Glutamatergic neuron (in vitro differentiated cells): Measurements from ENCODE around the gene MXRA8. TPM values are rescaled to one million over a fixed set of nuclear protein-coding genes. Genes with fewer than 3 reads are reported as not detected.

ENCODE experiments used
- DNase-seq: peaks from one replicate; pipeline ENCODE4 v3.0.0; 2022
- H3K27ac Mint-ChIP-seq: one replicate; pipeline ENCODE4 v1.8.0; 2020; ENCODE audit warnings: mild to moderate bottlenecking, mixed read lengths, inconsistent platforms; ENCODE audit not compliant: unreplicated experiment
- H3K27me3 Mint-ChIP-seq: one replicate; pipeline ENCODE4 v1.8.0; 2020; ENCODE audit warnings: mild to moderate bottlenecking, moderate library complexity, mixed read lengths, inconsistent platforms; ENCODE audit not compliant: unreplicated experiment
- H3K36me3 Mint-ChIP-seq: one replicate; pipeline ENCODE4 v1.8.0; 2020; ENCODE audit warnings: mild to moderate bottlenecking, mixed read lengths, inconsistent platforms; ENCODE audit not compliant: unreplicated experiment
- H3K4me1 Mint-ChIP-seq: one replicate; pipeline ENCODE4 v1.8.0; 2020; ENCODE audit warnings: mild to moderate bottlenecking, low read depth, mixed read lengths, inconsistent platforms; ENCODE audit not compliant: unreplicated experiment
- H3K4me3 Mint-ChIP-seq: one replicate; pipeline ENCODE4 v1.8.0; 2020; ENCODE audit warnings: mild to moderate bottlenecking, mixed read lengths, inconsistent platforms; ENCODE audit not compliant: unreplicated experiment
- H3K9me3 Mint-ChIP-seq: one replicate; pipeline ENCODE4 v1.8.0; 2020; ENCODE audit warnings: mild to moderate bottlenecking, moderate library complexity, mixed read lengths, inconsistent platforms; ENCODE audit not compliant: unreplicated experiment
- total RNA-seq: library from RNA; stranded (reverse); fragmentation: NEBNext Ultra II Directional; extraction: Animal tissue kit (Norgen Biotek cat#: 25700); gene quantifications from one replicate; pipeline ENCODE4 v1.2.1, GENCODE V29; 2021; ENCODE audit not compliant: unreplicated experiment
- TF ChIP-seq, protein P1 (sequence below): fragments of 200-600 bp; sonication (generic); IDR thresholded peaks from one replicate; pipeline ENCODE4 v1.5.0; 2021; ENCODE audit not compliant: partially characterized antibody, unreplicated experiment

The MXRA8 gene
- total RNA-seq, 1 donor from 2014 or later: 7.7 TPM

DNA sequence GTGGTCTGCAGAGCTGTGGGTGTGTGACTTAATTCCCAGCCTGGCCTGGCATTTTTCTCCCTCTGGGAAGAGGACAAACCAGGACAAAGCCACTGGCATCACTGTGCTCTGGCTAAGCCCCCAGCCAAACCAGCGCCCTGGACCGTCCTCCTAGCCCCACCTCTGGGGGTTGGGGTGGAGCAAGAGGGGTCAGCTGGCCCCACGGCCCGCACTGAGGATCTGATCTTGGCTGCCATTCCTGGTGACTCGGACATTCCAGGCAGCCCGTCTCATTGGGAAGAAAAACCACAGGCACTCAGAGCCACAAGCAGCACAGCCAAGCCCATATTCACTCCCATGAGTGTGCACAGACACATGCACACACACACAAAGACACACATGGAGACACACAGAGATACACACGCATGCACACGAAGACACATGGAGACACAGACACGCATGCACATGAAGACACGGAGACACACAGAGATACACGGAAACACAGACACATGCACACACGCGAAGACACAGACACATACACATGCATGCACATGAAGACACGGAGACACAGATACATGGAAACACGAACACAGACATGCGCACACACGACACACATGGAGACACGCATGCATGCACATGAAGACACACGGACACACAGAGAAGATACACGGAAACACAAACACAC lies 2.3 kb upstream of the MXRA8 start:
- peaks cover 2% of the 10 kb centered on the region for H3K9me3 Mint-ChIP-seq
- no peak overlapping the region for H3K27ac Mint-ChIP-seq
- peak; percentile 22 for DNase-seq
- H3K27me3 Mint-ChIP-seq: peaks cover 8% of the 10 kb centered on the region
- H3K36me3 Mint-ChIP-seq: no peaks in the 10 kb centered on the region
- TF ChIP-seq, protein P1, sequence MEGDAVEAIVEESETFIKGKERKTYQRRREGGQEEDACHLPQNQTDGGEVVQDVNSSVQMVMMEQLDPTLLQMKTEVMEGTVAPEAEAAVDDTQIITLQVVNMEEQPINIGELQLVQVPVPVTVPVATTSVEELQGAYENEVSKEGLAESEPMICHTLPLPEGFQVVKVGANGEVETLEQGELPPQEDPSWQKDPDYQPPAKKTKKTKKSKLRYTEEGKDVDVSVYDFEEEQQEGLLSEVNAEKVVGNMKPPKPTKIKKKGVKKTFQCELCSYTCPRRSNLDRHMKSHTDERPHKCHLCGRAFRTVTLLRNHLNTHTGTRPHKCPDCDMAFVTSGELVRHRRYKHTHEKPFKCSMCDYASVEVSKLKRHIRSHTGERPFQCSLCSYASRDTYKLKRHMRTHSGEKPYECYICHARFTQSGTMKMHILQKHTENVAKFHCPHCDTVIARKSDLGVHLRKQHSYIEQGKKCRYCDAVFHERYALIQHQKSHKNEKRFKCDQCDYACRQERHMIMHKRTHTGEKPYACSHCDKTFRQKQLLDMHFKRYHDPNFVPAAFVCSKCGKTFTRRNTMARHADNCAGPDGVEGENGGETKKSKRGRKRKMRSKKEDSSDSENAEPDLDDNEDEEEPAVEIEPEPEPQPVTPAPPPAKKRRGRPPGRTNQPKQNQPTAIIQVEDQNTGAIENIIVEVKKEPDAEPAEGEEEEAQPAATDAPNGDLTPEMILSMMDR: no peak
- H3K4me1 Mint-ChIP-seq: peaks cover 11% of the 10 kb centered on the region
- H3K4me3 Mint-ChIP-seq: peak overlapping the region; percentile 4

DNA sequence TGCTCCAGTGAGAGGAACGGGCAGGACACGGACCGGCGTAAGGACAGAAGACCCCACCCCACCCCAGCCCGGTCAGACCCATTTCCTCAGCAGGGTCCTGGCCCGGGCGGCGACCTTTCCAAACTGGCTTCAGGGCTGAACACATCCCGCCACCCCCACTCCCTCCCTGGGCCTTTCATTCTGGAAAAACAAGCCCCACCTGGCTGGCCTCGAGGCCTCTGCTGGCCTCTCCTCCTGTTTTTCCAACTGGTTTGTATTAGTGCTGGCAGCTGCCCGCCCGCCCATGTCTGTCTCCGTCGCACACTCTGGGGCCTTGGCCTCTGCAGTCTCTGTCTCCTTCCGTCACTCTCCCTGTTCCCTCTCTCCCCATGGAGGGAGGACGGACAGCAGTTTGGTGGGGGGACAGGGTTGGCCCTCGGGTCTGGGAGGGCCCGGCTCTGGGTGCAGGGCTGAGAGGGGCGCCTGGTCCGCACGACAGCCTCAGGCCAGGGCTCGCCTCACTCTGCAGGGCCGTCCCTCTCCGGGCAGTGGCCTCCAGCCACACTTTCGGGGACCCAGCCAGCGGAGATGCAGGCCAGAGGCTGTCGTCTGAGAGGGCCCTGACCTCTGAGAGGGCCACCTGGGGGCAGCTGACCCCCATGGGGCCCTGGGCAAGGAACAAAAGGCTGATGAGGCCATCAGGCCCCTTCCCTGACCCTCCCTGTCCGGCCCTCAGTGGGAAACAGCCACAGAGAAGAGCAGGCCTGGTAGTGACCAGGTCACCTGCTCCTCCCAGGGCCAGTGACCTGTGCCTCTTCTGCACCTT lies 1.5 kb upstream of the MXRA8 start:
- no peak overlapping the region for H3K27ac Mint-ChIP-seq
- peaks cover 8% of the 10 kb centered on the region for H3K27me3 Mint-ChIP-seq
- TF ChIP-seq, protein P1: no peak
- peaks cover 11% of the 10 kb centered on the region for H3K4me1 Mint-ChIP-seq
- H3K36me3 Mint-ChIP-seq: no peaks in the 10 kb centered on the region
- DNase-seq: peak; percentile 29
- no peak overlapping the region for H3K4me3 Mint-ChIP-seq
- peaks cover 2% of the 10 kb centered on the region for H3K9me3 Mint-ChIP-seq

DNA sequence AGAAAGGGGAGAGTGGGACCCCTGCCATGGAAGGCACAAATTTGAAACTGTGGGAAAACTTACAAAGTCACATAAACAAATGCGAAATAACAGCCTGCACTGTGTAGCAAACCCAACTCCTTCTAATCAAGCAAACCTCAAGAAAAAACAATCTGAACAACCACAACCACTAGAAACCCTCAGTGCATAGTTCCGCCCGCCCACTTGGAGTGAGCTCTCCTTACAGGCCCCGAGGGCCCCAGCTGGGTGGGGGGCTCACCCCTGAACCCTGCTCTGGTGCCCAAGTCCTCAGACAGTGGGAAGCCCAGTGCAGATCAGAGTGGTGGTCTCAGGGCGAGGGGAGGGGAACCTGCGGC lies 931 bp upstream of the MXRA8 start:
- Mint-ChIP-seq H3K27ac (no peak overlapping the region), H3K4me3 (peak overlapping the region; percentile 25), H3K27me3 (peaks cover 8% of the 10 kb centered on the region), H3K4me1 (peaks cover 11% of the 10 kb centered on the region), H3K9me3 (peaks cover 2% of the 10 kb centered on the region), H3K36me3 (no peaks in the 10 kb centered on the region)
- no peak for DNase-seq
- TF ChIP-seq, protein P1: no peak

DNA sequence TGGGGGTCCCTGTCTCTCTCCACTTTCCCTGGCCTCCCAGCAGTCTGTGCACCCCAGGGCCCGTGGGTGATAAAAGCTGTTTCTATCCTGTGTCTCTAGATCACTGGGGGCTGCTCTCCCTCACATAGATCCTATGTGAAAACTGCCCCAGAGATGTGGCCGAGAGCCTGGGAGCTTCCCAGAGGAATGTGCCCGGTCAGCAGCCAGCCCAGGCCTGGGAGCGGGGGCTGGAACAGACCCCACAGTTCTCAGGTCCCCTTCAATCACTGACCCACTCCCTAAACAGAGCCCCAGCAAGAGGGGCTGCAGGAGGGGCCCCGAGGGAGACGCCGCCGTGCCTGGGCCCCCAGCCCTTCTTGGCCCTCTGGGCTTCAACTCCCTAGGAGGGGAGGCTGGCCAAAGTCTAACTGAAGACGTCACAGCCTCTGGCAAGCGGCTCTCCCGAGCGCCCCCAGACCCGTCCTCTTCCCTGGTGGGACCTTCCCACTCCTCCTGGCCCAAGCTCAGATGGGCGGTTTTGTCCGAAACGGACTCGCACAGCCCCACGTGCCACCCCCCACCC lies 403 bp downstream of the MXRA8 start:
- DNase-seq: peak; percentile 21
- H3K9me3 Mint-ChIP-seq: peaks cover 2% of the 10 kb centered on the region
- no peak overlapping the region for H3K27ac Mint-ChIP-seq
- H3K36me3 Mint-ChIP-seq: no peaks in the 10 kb centered on the region
- H3K4me1 Mint-ChIP-seq: peaks cover 11% of the 10 kb centered on the region
- TF ChIP-seq, protein P1: no peak
- H3K4me3 Mint-ChIP-seq: peak overlapping the region; percentile 11
- H3K27me3 Mint-ChIP-seq: peaks cover 8% of the 10 kb centered on the region
